GM18519 (cell line): ENCODE results near the gene PSG5.
"Not testable (repeated sequence)": the region's sequence is repeated elsewhere in the genome, so short reads cannot be mapped to it uniquely, and the experiment has no call there.

Experiments
- ATAC-seq: cut with Tn5 transposase; IDR thresholded peaks from one replicate; pipeline ENCODE4 v1.9.1; 2021; ENCODE audit warnings: mild to moderate bottlenecking, moderate library complexity; ENCODE audit not compliant: unreplicated experiment, low FRiP score

PSG5 gene

GRCh38 chr19:43192381-43193155 is 6.2 kb upstream of the PSG5 start:
- ATAC-seq = not testable (repeated sequence)

GRCh38 chr19:43188092-43188491 is 1.8 kb upstream of the PSG5 start:
- ATAC-seq = not testable (repeated sequence)

DNA sequence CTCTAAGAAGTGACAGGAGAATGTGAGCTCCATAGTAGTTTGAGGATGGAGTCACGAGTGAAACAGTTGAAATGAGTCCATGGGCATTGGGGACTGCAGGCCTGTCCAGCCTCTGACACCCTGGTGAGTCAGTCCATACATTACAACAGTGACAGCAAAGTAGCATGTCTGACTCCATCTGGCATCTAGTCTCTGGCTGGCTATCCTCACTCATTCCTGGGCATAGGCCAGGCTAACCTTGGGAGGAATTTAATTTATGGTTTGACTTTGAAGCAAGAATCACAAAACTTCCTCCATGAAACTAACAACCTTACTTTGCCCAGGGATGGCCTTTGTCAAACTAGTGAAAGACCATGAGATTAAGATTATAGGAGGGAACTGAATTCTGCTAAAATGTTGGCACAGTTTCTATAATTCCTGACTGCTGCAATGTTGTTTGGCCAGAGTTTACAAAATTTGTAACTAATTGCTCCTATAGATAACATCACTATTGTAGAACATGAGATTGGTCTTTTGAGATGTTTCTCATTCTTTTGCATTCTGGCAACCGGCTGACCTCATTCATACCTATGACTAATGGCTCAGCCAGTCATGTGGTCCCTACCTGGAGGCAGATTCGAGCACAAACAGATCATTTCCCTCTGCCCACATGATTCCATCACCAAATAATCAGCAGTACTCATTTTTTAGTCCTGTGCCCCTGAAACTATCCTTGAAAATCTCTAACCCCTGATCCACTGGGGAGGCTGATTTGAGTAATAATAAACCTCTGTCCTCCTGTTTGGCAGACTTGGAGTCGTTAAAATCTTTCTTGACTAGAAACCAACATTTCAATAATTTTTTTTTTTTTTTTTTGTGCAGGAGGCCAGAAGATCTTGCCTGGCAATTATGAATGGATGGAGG is 4.2 kb downstream of the PSG5 start:
- ATAC-seq = not testable (repeated sequence)

GRCh38 chr19:43179569-43180147 is 6.7 kb downstream of the PSG5 start:
- ATAC-seq = not testable (repeated sequence)

DNA sequence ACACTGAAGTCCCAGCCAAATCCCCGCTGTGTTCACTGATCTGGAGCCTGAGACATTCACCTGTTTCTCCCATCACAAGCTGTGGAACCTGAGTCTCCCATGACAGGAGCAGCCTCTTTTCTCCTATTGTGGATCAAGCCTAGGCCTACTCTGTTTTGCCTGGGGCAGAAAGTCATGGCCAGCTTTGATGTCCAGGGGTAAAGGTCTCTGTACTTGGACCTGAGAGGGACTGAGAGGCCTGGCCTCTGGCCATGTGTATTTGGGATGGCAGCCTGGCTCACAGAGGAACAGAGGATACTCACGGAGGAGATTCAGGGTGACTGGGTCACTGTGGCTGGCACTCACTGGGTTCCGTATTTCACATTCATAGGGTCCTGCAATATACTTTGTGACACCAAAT is 7.8 kb downstream of the PSG5 start:
- not testable (repeated sequence) for ATAC-seq

DNA sequence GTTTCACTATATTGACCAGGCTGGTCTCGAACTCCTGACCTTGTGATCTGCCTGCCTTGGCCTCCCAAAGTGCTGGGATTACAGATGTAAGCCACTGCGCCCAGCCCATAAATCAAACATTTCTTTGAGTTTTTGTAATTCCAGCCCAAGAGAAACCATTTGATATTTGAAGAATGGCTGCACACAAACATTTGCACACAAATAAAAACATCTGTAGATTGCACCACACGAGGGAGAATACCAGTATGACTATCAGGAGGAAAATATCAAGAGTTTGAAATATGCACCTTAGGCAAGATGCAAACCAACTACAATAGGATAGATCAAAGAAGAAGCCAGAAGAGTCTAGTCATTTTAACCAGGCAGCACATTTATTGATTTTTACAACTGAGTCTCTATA is 20.4 kb downstream of the PSG5 start:
- ATAC-seq = not testable (repeated sequence)

DNA sequence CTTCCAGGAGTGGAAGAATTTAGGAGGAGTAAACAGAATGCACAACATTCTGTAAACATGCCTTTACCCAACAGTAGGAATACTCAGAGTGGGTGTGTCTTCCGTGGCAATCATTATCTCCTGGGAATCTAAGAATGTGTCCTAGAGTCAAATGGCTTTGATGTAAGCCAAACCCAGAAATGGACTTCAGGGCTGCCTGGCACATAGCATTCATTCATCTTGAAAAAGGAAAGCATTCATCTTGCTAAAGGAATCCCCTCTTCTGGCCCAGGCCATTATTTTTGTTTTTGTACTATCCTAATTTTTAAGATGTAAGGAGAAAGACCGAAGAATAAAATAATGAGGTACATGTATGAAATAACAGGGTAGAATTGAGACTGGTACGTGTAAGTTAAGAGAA is 23.2 kb downstream of the PSG5 start:
- not testable (repeated sequence) for ATAC-seq

GRCh38 chr19:43162261-43162660 is 24.1 kb downstream of the PSG5 start:
- not testable (repeated sequence) for ATAC-seq

GRCh38 chr19:43152214-43152613 is 34.1 kb downstream of the PSG5 start:
- ATAC-seq = no peak

DNA sequence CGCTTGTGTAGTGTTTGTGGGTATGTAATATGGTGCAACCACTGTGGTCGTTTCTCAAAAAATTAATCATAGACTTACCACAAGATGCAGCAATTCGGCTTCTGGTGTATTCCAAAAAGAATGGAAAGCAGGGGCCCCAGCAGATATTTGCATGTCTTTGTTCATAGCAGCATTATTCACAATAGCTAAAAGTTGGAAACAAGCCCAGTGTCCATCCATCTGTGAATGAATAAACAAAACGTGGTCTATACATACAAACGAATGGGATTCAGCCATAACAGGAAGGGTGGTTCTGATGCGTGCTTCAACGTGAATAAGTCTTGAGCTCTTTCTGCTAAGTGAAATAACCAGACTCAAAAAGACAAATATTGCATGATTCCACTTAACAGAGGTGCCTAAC is 36.5 kb downstream of the PSG5 start:
- ATAC-seq = not testable (repeated sequence)

GRCh38 chr19:43148233-43148632 is 38.1 kb downstream of the PSG5 start:
- no peak for ATAC-seq

GRCh38 chr19:43141763-43142162 is 44.6 kb downstream of the PSG5 start:
- not testable (repeated sequence) for ATAC-seq

DNA sequence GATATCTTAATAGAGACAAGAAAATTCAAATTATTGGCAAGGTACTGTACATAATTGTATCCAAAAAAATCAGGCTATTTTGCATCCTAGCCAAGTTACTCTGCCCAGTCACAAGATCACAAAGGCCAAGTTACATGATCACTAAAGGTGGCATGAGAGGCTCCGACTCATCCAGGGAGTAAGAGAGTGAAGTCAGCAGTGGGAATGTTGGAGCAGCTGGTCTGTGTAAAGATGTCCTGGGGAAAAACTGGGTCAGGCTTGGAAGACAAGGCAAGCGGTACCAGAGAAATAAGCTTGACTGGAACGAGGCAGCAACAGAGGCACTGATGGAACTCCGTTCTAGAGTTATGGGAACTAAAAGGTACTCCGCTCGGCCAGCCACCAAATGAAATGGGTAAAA is 53.6 kb downstream of the PSG5 start:
- no peak for ATAC-seq

DNA sequence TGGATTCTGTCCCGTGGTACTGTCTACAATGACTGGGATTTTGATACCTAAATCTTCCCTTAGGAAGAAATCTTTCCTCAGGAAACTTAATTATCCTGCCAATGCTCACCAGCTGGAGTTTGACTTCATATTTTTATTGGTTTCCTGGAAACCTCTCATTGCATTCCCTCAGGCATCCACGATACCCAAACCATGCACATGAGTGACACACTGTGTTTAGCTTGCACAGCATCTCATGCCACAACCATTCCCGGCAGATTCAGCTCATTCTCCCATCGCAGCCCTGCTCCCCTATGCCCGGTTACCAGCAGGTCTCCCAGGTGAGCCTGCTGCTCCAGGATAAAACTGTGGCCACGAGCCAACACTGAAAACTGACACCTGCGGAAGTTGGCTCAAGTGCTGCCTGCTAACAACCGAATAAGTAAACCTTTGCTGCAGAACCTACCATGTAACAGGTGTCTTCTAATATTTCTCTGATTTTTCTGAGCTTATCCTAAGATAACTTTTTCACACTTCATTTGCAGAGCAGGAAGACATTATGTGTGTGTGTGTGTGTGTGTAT is 55.0 kb downstream of the PSG5 start:
- ATAC-seq = not testable (repeated sequence)

DNA sequence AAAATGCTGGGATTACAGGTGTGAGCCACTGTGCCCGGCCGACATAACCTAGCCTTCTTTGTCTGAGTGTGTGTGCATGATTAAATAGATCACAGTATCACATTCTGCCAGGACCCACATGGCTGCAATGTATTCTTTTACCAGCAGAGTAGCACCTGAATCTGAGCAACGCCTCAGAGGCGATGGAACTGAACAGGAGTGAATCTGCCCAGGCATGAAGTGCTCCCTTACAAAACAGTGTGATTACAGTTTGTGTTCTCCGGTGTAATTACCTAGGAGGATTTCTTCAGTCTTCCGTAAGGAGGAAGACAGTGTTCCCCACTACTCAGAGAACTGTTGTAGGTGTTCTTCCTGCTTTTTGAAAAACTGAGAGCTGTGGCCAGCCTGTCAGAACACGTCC is 57.1 kb downstream of the PSG5 start:
- ATAC-seq = not testable (repeated sequence)

- not testable (repeated sequence) for ATAC-seq
Observed at GRCh38 chr19:43127336-43127735, 59.0 kb downstream of the PSG5 start.

- no peak for ATAC-seq
Observed at GRCh38 chr19:43126720-43127119, 59.6 kb downstream of the PSG5 start.

DNA sequence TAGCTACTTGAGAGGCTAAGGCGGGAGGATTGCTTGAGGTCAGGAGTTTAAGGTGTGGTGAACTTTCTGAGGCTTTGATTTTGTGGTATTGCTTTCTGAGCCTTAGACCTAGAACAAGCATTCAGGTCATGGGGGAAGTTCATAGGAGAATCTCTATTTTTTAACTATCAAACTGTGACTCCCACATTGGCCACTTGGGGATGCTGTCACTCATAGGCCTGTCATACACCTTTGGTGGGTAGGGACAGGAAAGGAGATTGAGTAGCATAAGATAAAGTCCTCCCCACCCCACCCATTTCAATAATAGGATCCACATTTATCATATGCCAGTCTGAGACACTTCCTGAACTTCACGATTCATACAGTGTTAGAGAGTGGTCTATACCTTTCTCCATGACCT is 62.0 kb downstream of the PSG5 start:
- ATAC-seq = no peak

GRCh38 chr19:43120433-43121026 is 65.8 kb downstream of the PSG5 start:
- ATAC-seq = not testable (repeated sequence)

- not testable (repeated sequence) for ATAC-seq
Observed at GRCh38 chr19:43119526-43119925, 66.8 kb downstream of the PSG5 start.
